GM12878 (cell line): ENCODE measurements around the gene CCL4. TPM values are rescaled to one million over a fixed set of nuclear protein-coding genes. Genes with fewer than 3 reads are reported as not detected.

Experiments
- ATAC-seq: fragments of 200-7000 bp; cut with Tn5 transposase; 3 replicates; pipeline ENCODE4 v1.9.1; 2020; ENCODE audit warnings: mild to moderate bottlenecking, moderate library complexity
- BruUV-seq: library from RNA; stranded (reverse); fragments of 400-500 nt; replicated peaks from 2 replicates; lab custom pipeline; 2021; lab: Mats Ljungman, UMichigan
- CTCF ChIA-PET: fragments of 300-600 bp; sonication (Branson Sonifier 250); formaldehyde crosslinking; extraction: SDS; loops from one replicate; lab custom pipeline; 2021; ENCODE audit warnings: inconsistent platforms; lab: Yijun Ruan, JAX
- POLR2A ChIA-PET: fragments of 350-600 bp; formaldehyde crosslinking; extraction: SDS; loops from one replicate; lab custom pipeline; 2021; ENCODE audit warnings: inconsistent platforms; lab: Charles Lee
- RAD21 ChIA-PET: fragments of 300-600 bp; sonication (Branson Sonifier 250); formaldehyde crosslinking; loops from one replicate; lab custom pipeline; 2023; ENCODE audit warnings: antibody characterized with exemption; ENCODE audit not compliant: unreplicated experiment; lab: Charles Lee
- SMC1A ChIA-PET: fragments of 300-600 bp; sonication (Branson Sonifier 250); formaldehyde crosslinking; loops from one replicate; lab custom pipeline; 2023; ENCODE audit not compliant: unreplicated experiment, uncharacterized antibody; lab: Charles Lee
- DNase-seq: peaks from one replicate; pipeline ENCODE4 v3.0.0-alpha.2; 2011; ENCODE audit warnings: low read depth, low spot score
- FAIRE-seq: peaks from 3 replicates; lab custom pipeline; 2011; peaks lifted over from hg19 to GRCh38; lab: Jason Lieb, UNC
- H2AFZ ChIP-seq: 2 replicates; pipeline ENCODE4 v1.6.0; 2011; ENCODE audit warnings: low read depth, low read length, control low read depth; ENCODE audit not compliant: control insufficient read depth
- H3K27ac ChIP-seq: 2 replicates; pipeline ENCODE4 v1.5.1; 2011; ENCODE audit warnings: control low read depth; ENCODE audit not compliant: control insufficient read depth, insufficient read depth
- H3K27me3 ChIP-seq, 2 experiments: replicated peaks in 1 of 2; 2 replicates each; pipeline versions ENCODE4 v1.6.0 to v1.6.1; 2011; ENCODE audit warnings: low read length in 1 of 2; ENCODE audit not compliant: control insufficient read depth in 2 of 2, insufficient read depth in 2 of 2
- H3K36me3 ChIP-seq, 2 experiments: 2 replicates each; pipeline ENCODE4 v1.5.1; 2011; ENCODE audit warnings: low read length in 1 of 2; ENCODE audit not compliant: control insufficient read depth in 2 of 2, insufficient read depth in 2 of 2
- H3K4me1 ChIP-seq: 2 replicates; pipeline ENCODE4 v1.6.1; 2011; ENCODE audit warnings: mild to moderate bottlenecking, low read length, moderate library complexity, mixed read lengths; ENCODE audit not compliant: control insufficient read depth, insufficient read depth
- H3K4me2 ChIP-seq: 2 replicates; pipeline ENCODE4 v1.6.0; 2011; ENCODE audit warnings: control low read depth; ENCODE audit not compliant: control insufficient read depth, insufficient read depth
- H3K4me3 ChIP-seq: fragments of 200-600 bp; sonication (generic); 2 replicates; pipeline ENCODE4 v1.5.1; 2016
- H3K79me2 ChIP-seq: 2 replicates; pipeline ENCODE4 v1.6.0; 2011; ENCODE audit warnings: low read length; ENCODE audit not compliant: control insufficient read depth, insufficient read depth
- H3K9ac ChIP-seq: 2 replicates; pipeline ENCODE4 v1.8.0; 2011; ENCODE audit warnings: low read length, control low read depth, mixed read lengths; ENCODE audit not compliant: control insufficient read depth, insufficient read depth
- H3K9me3 ChIP-seq: replicated peaks from 3 replicates; pipeline ENCODE4 v1.5.1; 2011; ENCODE audit warnings: mild to moderate bottlenecking, low read length; ENCODE audit not compliant: control insufficient read depth, insufficient read depth
- H4K20me1 ChIP-seq: 2 replicates; pipeline ENCODE4 v1.6.0; 2011; ENCODE audit not compliant: control insufficient read depth, insufficient read depth
- CBX3 ChIP-seq: fragments of 200-600 bp; sonication (generic); IDR thresholded peaks from 2 replicates; pipeline ENCODE4 v1.6.1; 2016; ENCODE audit warnings: low read depth, borderline replicate concordance
- CREM ChIP-seq: IDR thresholded peaks from 2 replicates; pipeline ENCODE4 v1.6.1; 2014; ENCODE audit warnings: antibody characterized with exemption, low read depth
- CTCF ChIP-seq, 3 experiments: IDR thresholded peaks in 2 of 3; conservative IDR thresholded peaks in 1 of 3; 2 replicates each; pipeline ENCODE4 v1.5.1; 2011; ENCODE audit warnings: low read depth in 3 of 3, low read length in 3 of 3, mild to moderate bottlenecking in 3 of 3, control low read depth in 2 of 3, moderate library complexity in 2 of 3, inconsistent platforms in 1 of 3, mixed read lengths in 1 of 3; ENCODE audit not compliant: control insufficient read depth in 2 of 3, insufficient read depth in 1 of 3; ENCODE audit errors: extremely low read depth in 1 of 3
- E4F1 ChIP-seq: fragments of 450-650 bp; IDR thresholded peaks from 2 replicates; pipeline ENCODE4 v1.6.1; 2018; ENCODE audit warnings: borderline replicate concordance, mild to moderate bottlenecking; ENCODE audit not compliant: partially characterized antibody
- EED ChIP-seq: sonication (generic); IDR thresholded peaks from 2 replicates; pipeline ENCODE4 v1.6.1; 2016; ENCODE audit warnings: antibody characterized with exemption, low read depth
- FOS ChIP-seq: IDR thresholded peaks from 3 replicates; pipeline ENCODE4 v1.6.1; 2011; ENCODE audit warnings: borderline replicate concordance; ENCODE audit not compliant: insufficient read length; ENCODE audit errors: extremely low read depth
- NR2C2 ChIP-seq: IDR thresholded peaks from 2 replicates; pipeline ENCODE4 v1.6.1; 2011; ENCODE audit warnings: borderline replicate concordance, low read depth; ENCODE audit not compliant: control insufficient read depth, insufficient read length
- NR2F1 ChIP-seq: fragments of 450-650 bp; conservative IDR thresholded peaks from 2 replicates; pipeline ENCODE4 v1.6.1; 2017; ENCODE audit warnings: mild to moderate bottlenecking
- PAX5 ChIP-seq: IDR thresholded peaks from 2 replicates; pipeline ENCODE4 v1.6.1; 2011; ENCODE audit warnings: low read depth, low read length, borderline replicate concordance
- SMARCA5 ChIP-seq: fragments of 450-650 bp; IDR thresholded peaks from 2 replicates; pipeline ENCODE4 v1.6.1; 2017; ENCODE audit warnings: mild to moderate bottlenecking
- SREBF1 ChIP-seq: IDR thresholded peaks from 2 replicates; pipeline ENCODE4 v1.6.1; 2012; ENCODE audit warnings: mild to moderate bottlenecking, low read length
- WGBS: methylation state at CpG from one replicate; pipeline ENCODE4 v1.1.6; 2016; ENCODE audit warnings: low lambda C conversion rate; ENCODE audit not compliant: insufficient replicate concordance, insufficient coverage; ENCODE audit errors: missing lambda C conversion rate; 5-methylcytosine and 5-hydroxymethylcytosine counted together
- in situ Hi-C: fragments of 300-500 bp; cut with MboI; formaldehyde crosslinking; loops from 9 replicates; pipeline ENCODE4 v1.14.3; 2018; ENCODE audit warnings: mixed read lengths
- intact Hi-C: fragments of 100-400 bp; cut with micrococcal nuclease; formaldehyde crosslinking; loops from one replicate; pipeline ENCODE4 v1.14.2; 2022; ENCODE audit not compliant: unreplicated experiment
- polyA plus RNA-seq, 11 experiments: library from polyadenylated mRNA; depleted of rRNA in 4 of 11; unstranded in 6 of 11; stranded (reverse) in 5 of 11; fragments of >200 nt; fragmentation: Nextera tagmentation in 4 of 11; fragmentation: Illumina TruSeq in 1 of 11; extraction: Ambion mirVana in 4 of 11; extraction: Trizol in 1 of 11; gene quantifications; 1 replicate in 1 of 11; 2 replicates in 10 of 11; pipeline versions ENCODE4 v1.2.1 to v1.2.3, GENCODE V29; 2011 to 2016; ENCODE audit warnings: inconsistent platforms in 2 of 11, missing spikeins in 2 of 11, low read depth in 1 of 11
- total RNA-seq, 4 experiments: library from RNA; depleted of rRNA in 3 of 4; stranded (reverse); fragments of >200 nt in 3 of 4; fragmentation: Illumina TruSeq in 1 of 4; extraction: Trizol in 1 of 4; gene quantifications; 2 replicates each; pipeline versions ENCODE4 v1.2.1 to v1.2.3, GENCODE V29; 2013 to 2021
- TF ChIP-seq, protein P1 (sequence below): IDR thresholded peaks from 2 replicates; pipeline ENCODE4 v1.6.1; 2011; ENCODE audit warnings: low read depth, mild to moderate bottlenecking, low read length, moderate library complexity, borderline replicate concordance; ENCODE audit errors: extremely low read depth
- TF ChIP-seq, protein P2 (sequence below): fragments of 450-650 bp; IDR thresholded peaks from 2 replicates; pipeline ENCODE4 v1.6.1; 2017; ENCODE audit warnings: antibody characterized with exemption, mild to moderate bottlenecking, moderate library complexity
- TF ChIP-seq, protein P3 (sequence below): IDR thresholded peaks from 2 replicates; pipeline ENCODE4 v1.6.1; 2012; ENCODE audit warnings: low read depth, low read length, improper control_type of control experiment

The CCL4 gene
- total and polyA plus RNA-seq, 10 of the 15 experiments (the other 5 are each of a cell fraction or from before 2014, with no cell fraction given), result 18.7 to 741 (median 79.4) TPM

GRCh38 chr17:36111068-36111490, 7.5 kb downstream of the CCL4 start:
- Histone ChIP-seq H3K79me2 (no peaks in the 10 kb centered on the region), H3K4me3 (no peak overlapping the region)
- no peak for DNase-seq
- no TSS peak for BruUV-seq
- WGBS, result 24% methylated on average over 4 of the region's 4 CpGs
- TF ChIP-seq PAX5, result no peak
- TF ChIP-seq, protein P1, sequence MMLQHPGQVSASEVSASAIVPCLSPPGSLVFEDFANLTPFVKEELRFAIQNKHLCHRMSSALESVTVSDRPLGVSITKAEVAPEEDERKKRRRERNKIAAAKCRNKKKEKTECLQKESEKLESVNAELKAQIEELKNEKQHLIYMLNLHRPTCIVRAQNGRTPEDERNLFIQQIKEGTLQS, result no peak
- no peak for TF ChIP-seq SMARCA5
- no peak for TF ChIP-seq CREM
- TF ChIP-seq SREBF1, result no peak
- TF ChIP-seq FOS, result no peak
- TF ChIP-seq CBX3, result no peak
- TF ChIP-seq EED, result no peak
- no peak for TF ChIP-seq NR2F1
- TF ChIP-seq E4F1, result no peak
- TF ChIP-seq, protein P2, sequence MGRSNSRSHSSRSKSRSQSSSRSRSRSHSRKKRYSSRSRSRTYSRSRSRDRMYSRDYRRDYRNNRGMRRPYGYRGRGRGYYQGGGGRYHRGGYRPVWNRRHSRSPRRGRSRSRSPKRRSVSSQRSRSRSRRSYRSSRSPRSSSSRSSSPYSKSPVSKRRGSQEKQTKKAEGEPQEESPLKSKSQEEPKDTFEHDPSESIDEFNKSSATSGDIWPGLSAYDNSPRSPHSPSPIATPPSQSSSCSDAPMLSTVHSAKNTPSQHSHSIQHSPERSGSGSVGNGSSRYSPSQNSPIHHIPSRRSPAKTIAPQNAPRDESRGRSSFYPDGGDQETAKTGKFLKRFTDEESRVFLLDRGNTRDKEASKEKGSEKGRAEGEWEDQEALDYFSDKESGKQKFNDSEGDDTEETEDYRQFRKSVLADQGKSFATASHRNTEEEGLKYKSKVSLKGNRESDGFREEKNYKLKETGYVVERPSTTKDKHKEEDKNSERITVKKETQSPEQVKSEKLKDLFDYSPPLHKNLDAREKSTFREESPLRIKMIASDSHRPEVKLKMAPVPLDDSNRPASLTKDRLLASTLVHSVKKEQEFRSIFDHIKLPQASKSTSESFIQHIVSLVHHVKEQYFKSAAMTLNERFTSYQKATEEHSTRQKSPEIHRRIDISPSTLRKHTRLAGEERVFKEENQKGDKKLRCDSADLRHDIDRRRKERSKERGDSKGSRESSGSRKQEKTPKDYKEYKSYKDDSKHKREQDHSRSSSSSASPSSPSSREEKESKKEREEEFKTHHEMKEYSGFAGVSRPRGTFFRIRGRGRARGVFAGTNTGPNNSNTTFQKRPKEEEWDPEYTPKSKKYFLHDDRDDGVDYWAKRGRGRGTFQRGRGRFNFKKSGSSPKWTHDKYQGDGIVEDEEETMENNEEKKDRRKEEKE, result no peak
- TF ChIP-seq NR2C2, result no peak
- TF ChIP-seq, protein P3, sequence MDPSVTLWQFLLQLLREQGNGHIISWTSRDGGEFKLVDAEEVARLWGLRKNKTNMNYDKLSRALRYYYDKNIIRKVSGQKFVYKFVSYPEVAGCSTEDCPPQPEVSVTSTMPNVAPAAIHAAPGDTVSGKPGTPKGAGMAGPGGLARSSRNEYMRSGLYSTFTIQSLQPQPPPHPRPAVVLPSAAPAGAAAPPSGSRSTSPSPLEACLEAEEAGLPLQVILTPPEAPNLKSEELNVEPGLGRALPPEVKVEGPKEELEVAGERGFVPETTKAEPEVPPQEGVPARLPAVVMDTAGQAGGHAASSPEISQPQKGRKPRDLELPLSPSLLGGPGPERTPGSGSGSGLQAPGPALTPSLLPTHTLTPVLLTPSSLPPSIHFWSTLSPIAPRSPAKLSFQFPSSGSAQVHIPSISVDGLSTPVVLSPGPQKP, result no peak
- TF ChIP-seq CTCF (IDR thresholded peaks at IDR 0.05 in 2 of 3, conservative IDR thresholded peaks at IDR 0.05 in 1 of 3; ENCODE audit: control insufficient read depth in 2 of 3, extremely low read depth in 1 of 3, insufficient read depth in 1 of 3, low read depth in 3 of 3, low read length in 3 of 3), result no peak
- TF ChIP-seq, all 136 proteins: peak for 0
- in situ Hi-C loops, result no loop called here
- ChIA-PET RAD21 (interaction anchor here (0.9 to 2.1 kb wide), 3 partner anchors 25 to 38 kb away, joined by 3 to 5 read pairs (median 3); no protein-coding TSS in a partner anchor), POLR2A (interaction anchor here (0.6 to 1.4 kb wide), 4 partner anchors 9 to 549 kb away, joined by 3 to 5 read pairs (median 3); no protein-coding TSS in a partner anchor), CTCF (interaction anchor here (1.4 to 1.6 kb wide), 2 partner anchors 16 to 25 kb away, joined by 3 to 5 read pairs; no protein-coding TSS in a partner anchor), SMC1A (interaction anchor here (1.1 to 2.3 kb wide), 5 partner anchors 9 to 37 kb away, joined by 3 to 5 read pairs (median 4); no protein-coding TSS in a partner anchor)
- no peak overlapping the region for H3K4me2 ChIP-seq
- H2AFZ ChIP-seq, result no peak overlapping the region
- H3K9ac ChIP-seq, result no peak overlapping the region
- FAIRE-seq, result no peak
- intact Hi-C loops, result no loop called here
- no peaks in the 10 kb centered on the region for H4K20me1 ChIP-seq
- no peak overlapping the region for H3K27ac ChIP-seq
- ATAC-seq, result no peak
- peaks cover 9% of the 10 kb centered on the region; the same call in 2 of the 3 replicates for H3K9me3 ChIP-seq
- no peaks in the 10 kb centered on the region for H3K27me3 ChIP-seq
- no peaks in the 10 kb centered on the region for H3K4me1 ChIP-seq
- H3K36me3 ChIP-seq, result no peaks in the 10 kb centered on the region
